Natural killer cell treated with Interleukin-12 subunit alpha and Interleukin-12 subunit beta and Interleukin-15 and Interleukin-18, amount 100 ng/mL, for 72 hours (primary cell): ENCODE data around the gene STARD8. TPM values are rescaled to one million over a fixed set of nuclear protein-coding genes. Genes with fewer than 3 reads are reported as not detected.

Experiments used
- ATAC-seq, 2 donors: fragments of 150-1000 bp; cut with Tn5 transposase in 1 of 2; sonication (Bioruptor Pico), chemical (Tn5 transposase) in 1 of 2; 2 replicates each; pipeline ENCODE4 v1.10.0; 2021
- DNase-seq: peaks from one replicate; pipeline ENCODE4 v3.0.0; 2022; ENCODE audit warnings: low spot score
- H3K27ac Mint-ChIP-seq, 2 donors: 1 replicate in 1 of 2; 2 replicates in 1 of 2; pipeline ENCODE4 v1.8.0; 2022; ENCODE audit warnings: mixed read lengths in 2 of 2, mild to moderate bottlenecking in 1 of 2, moderate library complexity in 1 of 2
- H3K27me3 Mint-ChIP-seq, 2 donors: 1 replicate in 1 of 2; 2 replicates in 1 of 2; pipeline ENCODE4 v1.8.0; 2022; ENCODE audit warnings: mixed read lengths in 2 of 2
- H3K36me3 Mint-ChIP-seq: one replicate; pipeline ENCODE4 v1.8.0; 2022; ENCODE audit warnings: mixed read lengths
- H3K4me1 Mint-ChIP-seq, 2 donors: 1 replicate in 1 of 2; 2 replicates in 1 of 2; pipeline ENCODE4 v1.8.0; 2022; ENCODE audit warnings: low read depth in 2 of 2, mixed read lengths in 2 of 2, mild to moderate bottlenecking in 1 of 2
- H3K4me3 Mint-ChIP-seq: one replicate; pipeline ENCODE4 v1.8.0; 2022; ENCODE audit warnings: mixed read lengths
- H3K9me3 Mint-ChIP-seq: 2 replicates; pipeline ENCODE4 v1.8.0; 2022; ENCODE audit warnings: mixed read lengths
- total RNA-seq, 2 donors: library from RNA; stranded (reverse); gene quantifications; one replicate each; pipeline ENCODE4 v1.2.3, GENCODE V29; 2022

STARD8 gene
- total RNA-seq, 2 donors from 2014 or later, result 0.86 to 3.1 TPM

- Mint-ChIP-seq H3K27ac (peak overlapping the region in 1 of 2 donors; percentile 17), H3K27me3 (peaks cover 0 to 9% of the 10 kb centered on the region in 2 donors), H3K36me3 (no peaks in the 10 kb centered on the region), H3K9me3 (no peaks in the 10 kb centered on the region), H3K4me1 (no peaks in the 10 kb centered on the region), H3K4me3 (no peak overlapping the region)
- DNase-seq (no peak), ATAC-seq (no peak)
These were observed 100.6 kb downstream of the STARD8 start for GRCh38 chrX:68748030-68748429.

GRCh38 chrX:68749426-68749825, 102.0 kb downstream of the STARD8 start:
- ATAC-seq (peak in 1 of 2 donors; percentile 57), DNase-seq (no peak)
- Mint-ChIP-seq H3K36me3 (no peaks in the 10 kb centered on the region), H3K27ac (no peak overlapping the region), H3K4me1 (no peaks in the 10 kb centered on the region), H3K27me3 (peaks cover 0 to 11% of the 10 kb centered on the region in 2 donors), H3K4me3 (no peak overlapping the region), H3K9me3 (no peaks in the 10 kb centered on the region)

GRCh38 chrX:68750316-68750715, 102.8 kb downstream of the STARD8 start:
- no peaks in the 10 kb centered on the region for H3K36me3 Mint-ChIP-seq
- H3K4me3 Mint-ChIP-seq, result no peak overlapping the region
- H3K9me3 Mint-ChIP-seq, result no peaks in the 10 kb centered on the region
- no peak overlapping the region for H3K27ac Mint-ChIP-seq
- H3K4me1 Mint-ChIP-seq, result no peaks in the 10 kb centered on the region
- H3K27me3 Mint-ChIP-seq, result peaks cover 0 to 11% of the 10 kb centered on the region in 2 donors
- DNase-seq, result no peak
- no peak for ATAC-seq

GRCh38 chrX:68751372-68751771, 103.9 kb downstream of the STARD8 start:
- Mint-ChIP-seq H3K4me1 (no peaks in the 10 kb centered on the region), H3K4me3 (no peak overlapping the region), H3K27ac (no peak overlapping the region), H3K9me3 (no peaks in the 10 kb centered on the region), H3K36me3 (no peaks in the 10 kb centered on the region), H3K27me3 (peaks cover 0 to 11% of the 10 kb centered on the region in 2 donors)
- ATAC-seq, result no peak
- no peak for DNase-seq

- ATAC-seq (no peak), DNase-seq (no peak)
- Mint-ChIP-seq H3K9me3 (no peaks in the 10 kb centered on the region), H3K27ac (no peak overlapping the region), H3K36me3 (no peaks in the 10 kb centered on the region), H3K4me3 (no peak overlapping the region), H3K4me1 (no peaks in the 10 kb centered on the region), H3K27me3 (peaks cover 0 to 8% of the 10 kb centered on the region in 2 donors)
These were observed 105.8 kb downstream of the STARD8 start for GRCh38 chrX:68753218-68753617.

GRCh38 chrX:68754406-68754805, 106.9 kb downstream of the STARD8 start:
- H3K27ac Mint-ChIP-seq, result no peak overlapping the region
- no peaks in the 10 kb centered on the region for H3K9me3 Mint-ChIP-seq
- H3K27me3 Mint-ChIP-seq, result peaks cover 0 to 8% of the 10 kb centered on the region in 2 donors
- H3K4me3 Mint-ChIP-seq, result no peak overlapping the region
- ATAC-seq (no peak), DNase-seq (no peak)
- H3K4me1 Mint-ChIP-seq, result no peaks in the 10 kb centered on the region
- H3K36me3 Mint-ChIP-seq, result no peaks in the 10 kb centered on the region

- ATAC-seq (no peak), DNase-seq (no peak)
- Mint-ChIP-seq H3K9me3 (no peaks in the 10 kb centered on the region), H3K36me3 (no peaks in the 10 kb centered on the region), H3K4me1 (no peaks in the 10 kb centered on the region), H3K27me3 (peaks cover 0 to 8% of the 10 kb centered on the region in 2 donors), H3K4me3 (no peak overlapping the region), H3K27ac (no peak overlapping the region)
These were observed 108.2 kb downstream of the STARD8 start for GRCh38 chrX:68755616-68756125.

GRCh38 chrX:68757331-68757730, 109.9 kb downstream of the STARD8 start:
- no peaks in the 10 kb centered on the region for H3K4me1 Mint-ChIP-seq
- no peaks in the 10 kb centered on the region for H3K9me3 Mint-ChIP-seq
- ATAC-seq (no peak), DNase-seq (no peak)
- no peak overlapping the region for H3K27ac Mint-ChIP-seq
- H3K36me3 Mint-ChIP-seq, result no peaks in the 10 kb centered on the region
- H3K4me3 Mint-ChIP-seq, result no peak overlapping the region
- H3K27me3 Mint-ChIP-seq, result peaks cover 0 to 13% of the 10 kb centered on the region in 2 donors

GRCh38 chrX:68757731-68758130, 110.3 kb downstream of the STARD8 start:
- no peak for ATAC-seq
- H3K4me3 Mint-ChIP-seq, result no peak overlapping the region

GRCh38 chrX:68758671-68759070, 111.2 kb downstream of the STARD8 start:
- no peak overlapping the region for H3K4me3 Mint-ChIP-seq
- H3K9me3 Mint-ChIP-seq, result no peaks in the 10 kb centered on the region
- H3K4me1 Mint-ChIP-seq, result no peaks in the 10 kb centered on the region
- DNase-seq, result no peak
- no peaks in the 10 kb centered on the region for H3K36me3 Mint-ChIP-seq
- H3K27me3 Mint-ChIP-seq, result peaks cover 0 to 18% of the 10 kb centered on the region in 2 donors
- no peak overlapping the region for H3K27ac Mint-ChIP-seq
- ATAC-seq, result no peak

More at GRCh38 chrX:68757731-68758130, 110.3 kb downstream of the STARD8 start:
- H3K36me3 Mint-ChIP-seq, result no peaks in the 10 kb centered on the region
- no peaks in the 10 kb centered on the region for H3K9me3 Mint-ChIP-seq
- H3K27me3 Mint-ChIP-seq, result peaks cover 0 to 16% of the 10 kb centered on the region in 2 donors
- no peak for DNase-seq
- no peaks in the 10 kb centered on the region for H3K4me1 Mint-ChIP-seq
- no peak overlapping the region for H3K27ac Mint-ChIP-seq

GRCh38 chrX:68761086-68761485, 113.6 kb downstream of the STARD8 start:
- Mint-ChIP-seq H3K27me3 (peaks cover 0 to 13% of the 10 kb centered on the region in 2 donors), H3K4me1 (no peaks in the 10 kb centered on the region), H3K27ac (no peak overlapping the region), H3K4me3 (no peak overlapping the region), H3K36me3 (no peaks in the 10 kb centered on the region), H3K9me3 (no peaks in the 10 kb centered on the region)
- no peak for DNase-seq
- no peak for ATAC-seq

GRCh38 chrX:68762766-68763165, 115.3 kb downstream of the STARD8 start:
- H3K9me3 Mint-ChIP-seq, result no peaks in the 10 kb centered on the region
- H3K4me3 Mint-ChIP-seq, result no peak overlapping the region
- H3K36me3 Mint-ChIP-seq, result no peaks in the 10 kb centered on the region
- no peaks in the 10 kb centered on the region for H3K4me1 Mint-ChIP-seq
- no peak overlapping the region for H3K27ac Mint-ChIP-seq
- DNase-seq (no peak), ATAC-seq (no peak)
- H3K27me3 Mint-ChIP-seq, result peaks cover 7 to 15% of the 10 kb centered on the region in 2 donors

GRCh38 chrX:68763481-68763880, 116.0 kb downstream of the STARD8 start:
- H3K27ac Mint-ChIP-seq, result no peak overlapping the region
- no peaks in the 10 kb centered on the region for H3K9me3 Mint-ChIP-seq
- H3K27me3 Mint-ChIP-seq, result peaks cover 7 to 17% of the 10 kb centered on the region in 2 donors
- H3K36me3 Mint-ChIP-seq, result no peaks in the 10 kb centered on the region
- no peak overlapping the region for H3K4me3 Mint-ChIP-seq
- H3K4me1 Mint-ChIP-seq, result no peaks in the 10 kb centered on the region
- DNase-seq (no peak), ATAC-seq (no peak)
